ENCODE measurements around the gene TSPAN11.

TSPAN11 gene

DNA sequence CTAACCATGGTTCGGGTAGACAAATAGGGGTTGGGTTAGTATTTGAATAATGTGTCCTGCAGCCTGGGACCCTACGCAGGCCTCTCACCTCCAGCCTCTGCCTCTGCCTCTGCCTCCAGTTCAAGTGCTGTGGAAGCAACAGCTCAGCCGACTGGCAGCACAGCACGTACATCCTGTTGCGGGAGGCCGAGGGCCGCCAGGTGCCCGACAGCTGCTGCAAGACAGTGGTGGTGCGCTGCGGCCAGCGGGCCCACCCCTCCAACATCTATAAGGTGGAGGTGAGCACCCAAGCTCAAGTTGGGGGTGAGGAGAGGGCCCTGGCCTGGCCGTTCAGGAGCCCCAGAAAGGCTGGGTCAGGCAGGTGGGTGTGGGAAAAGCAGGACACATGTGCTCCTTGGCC is 55.9 kb downstream of the TSPAN11 start:
- no peak for DNase-seq

DNA sequence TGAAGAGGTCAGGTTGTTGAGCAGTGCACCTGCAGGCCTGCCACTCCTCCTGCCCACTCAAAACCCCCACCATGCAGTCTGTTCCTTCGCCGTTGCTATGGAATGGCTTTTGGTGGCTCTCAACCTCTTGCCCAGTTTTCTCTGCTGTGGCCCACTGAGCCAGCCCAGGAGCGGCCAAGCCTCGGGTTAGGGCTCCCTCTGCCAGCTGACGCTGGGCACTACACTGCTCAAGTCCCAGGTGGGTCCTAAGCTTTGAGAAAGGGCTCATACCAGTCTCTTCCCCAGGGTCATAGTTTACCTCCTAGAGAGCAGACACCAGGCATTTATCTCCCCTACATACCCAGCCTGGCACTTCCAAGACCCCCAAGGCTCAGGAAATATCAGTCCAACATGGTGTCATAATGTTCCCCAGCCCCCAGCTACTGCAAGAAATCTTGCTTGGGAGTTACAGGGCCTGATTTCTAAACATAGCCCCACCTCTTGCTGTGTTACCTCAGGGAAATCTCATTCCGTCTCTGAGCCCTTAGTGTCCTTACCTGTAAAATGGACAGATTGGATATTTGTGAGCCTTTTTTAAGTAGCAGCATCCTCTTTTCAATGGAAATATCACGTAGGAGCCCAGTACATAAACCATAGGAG is 59.4 kb downstream of the TSPAN11 start:
- DNase-seq = peak; percentile 21 to 46

DNA sequence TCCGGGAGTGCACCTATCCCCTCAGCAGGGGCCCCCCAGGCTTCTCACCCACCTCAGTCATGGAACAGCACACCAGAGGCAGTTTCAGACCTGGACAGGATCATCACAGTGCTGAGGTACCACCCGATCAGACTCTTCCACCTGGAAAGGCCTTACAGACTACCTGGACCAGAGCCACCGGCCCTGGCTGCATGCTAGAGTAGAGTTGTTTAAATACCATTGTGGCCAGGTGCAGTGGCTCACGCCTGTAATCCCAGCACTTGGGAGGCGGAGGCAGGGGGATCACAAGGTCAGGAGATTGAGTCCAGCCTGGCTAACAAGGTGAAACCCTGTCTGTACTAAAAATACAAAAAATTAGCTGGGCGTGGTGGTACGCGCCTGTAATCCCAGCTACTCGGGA is 61.5 kb downstream of the TSPAN11 start:
- DNase-seq = no peak

DNA sequence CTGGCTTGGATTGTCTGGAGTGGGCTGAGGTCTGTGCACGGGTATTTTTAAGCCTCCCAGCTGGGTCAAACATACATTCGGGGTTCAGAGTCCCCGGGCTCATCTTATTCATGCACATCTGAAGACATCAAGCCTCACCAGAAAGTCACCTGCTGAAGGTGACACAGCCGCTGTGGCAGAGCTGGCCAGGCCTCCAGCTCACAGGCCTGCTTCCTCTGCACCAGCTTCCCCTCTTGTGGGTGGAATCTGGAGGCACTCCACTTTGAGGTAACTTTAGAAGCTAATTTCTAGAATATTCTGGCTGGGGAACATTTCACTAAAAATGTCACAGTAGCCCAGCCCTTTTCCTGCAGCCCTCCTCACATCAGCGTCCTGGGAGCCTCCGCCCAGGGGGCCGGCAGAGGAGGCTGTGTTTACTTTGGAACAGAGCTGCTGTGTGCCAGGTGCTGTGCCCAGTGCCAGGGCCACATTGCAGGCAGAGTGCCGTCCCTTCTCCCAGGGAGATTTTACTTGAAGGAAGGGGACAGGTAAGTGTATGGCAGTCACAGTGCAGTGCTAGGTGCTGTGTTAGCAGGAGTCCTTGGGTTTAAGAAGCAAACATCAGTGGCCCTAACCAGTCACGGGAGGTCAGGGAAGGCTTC is 62.2 kb downstream of the TSPAN11 start:
- no peak for DNase-seq

DNA sequence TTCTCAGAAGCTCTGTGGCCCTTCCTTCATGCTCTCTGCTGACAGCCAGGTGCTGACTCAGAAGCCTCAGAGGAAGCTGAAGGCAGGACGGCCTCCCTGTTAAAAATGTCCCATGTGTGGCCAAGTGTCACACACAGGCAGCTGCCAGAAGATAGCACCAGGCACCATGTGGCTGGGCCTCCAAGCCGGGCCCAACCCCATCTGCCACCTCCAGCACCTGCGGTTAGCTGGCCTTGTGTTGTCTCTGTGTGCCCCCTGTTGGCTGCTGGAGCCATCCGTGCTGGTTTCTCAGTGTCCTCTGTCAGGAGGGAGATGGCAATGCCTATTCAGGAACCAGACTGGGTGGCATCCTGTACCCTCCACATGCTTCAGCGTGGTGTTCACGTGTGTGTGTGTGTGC is 63.2 kb downstream of the TSPAN11 start:
- peak in 1 of 2 experiments; percentile 11 for DNase-seq

DNA sequence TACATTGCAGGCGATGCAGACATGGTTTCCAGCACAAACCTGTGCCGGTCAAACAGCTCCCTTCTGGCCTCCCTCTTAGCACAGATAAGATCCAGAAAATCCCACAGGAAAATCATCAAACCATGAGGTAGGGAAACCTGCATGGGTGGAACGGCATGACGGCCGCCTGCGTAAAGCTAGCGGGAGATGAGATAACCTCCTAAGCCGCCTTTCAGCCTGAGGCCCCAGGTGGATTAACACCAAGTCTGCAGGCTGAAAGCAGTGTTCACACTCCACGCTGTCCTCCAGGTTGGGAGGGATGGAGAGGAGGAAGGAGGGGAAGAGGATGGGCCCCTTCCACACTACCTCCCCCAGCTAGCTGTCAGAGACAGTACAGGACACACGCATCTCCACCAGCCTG is 63.8 kb downstream of the TSPAN11 start:
- DNase-seq = no peak

DNA sequence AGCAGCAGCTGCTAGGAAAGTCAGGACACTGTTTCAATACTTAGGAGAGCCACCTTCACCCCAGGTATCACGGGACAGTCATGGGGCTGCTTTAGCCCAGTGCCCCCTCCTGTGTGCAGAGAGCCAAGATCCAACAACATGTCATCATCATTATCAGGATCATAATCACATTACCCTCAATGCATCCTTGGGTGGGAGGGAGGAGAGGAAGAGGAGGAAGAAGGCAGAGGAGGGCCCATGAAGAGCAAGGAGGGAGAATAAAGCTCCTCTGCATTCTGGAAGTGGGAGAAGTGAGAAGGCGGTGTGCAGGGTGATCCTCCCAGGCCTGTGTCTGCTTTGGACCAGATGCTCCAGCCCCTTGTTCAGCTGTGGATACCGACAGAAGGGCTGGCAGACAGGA is 64.2 kb downstream of the TSPAN11 start:
- no peak for DNase-seq

DNA sequence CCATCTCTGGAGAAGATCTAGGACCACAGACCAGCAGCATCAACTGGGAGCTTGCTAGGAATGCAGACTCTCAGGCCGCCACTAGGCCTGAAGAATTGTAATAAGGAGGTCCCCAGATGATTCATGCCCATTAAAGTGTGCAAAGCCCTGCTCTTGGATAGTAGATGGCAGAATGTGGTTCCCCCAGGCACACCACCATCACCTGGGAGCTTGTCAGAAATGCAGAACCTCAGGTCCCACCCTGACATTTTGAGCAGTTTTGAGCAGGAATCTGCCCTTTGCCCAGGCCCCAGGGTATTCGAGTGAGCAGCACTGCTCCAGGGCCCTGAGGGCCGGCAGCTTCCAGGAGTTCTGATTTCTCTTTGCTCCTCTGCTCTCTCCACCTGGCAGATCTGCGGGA is 64.9 kb downstream of the TSPAN11 start:
- no peak for DNase-seq

DNA sequence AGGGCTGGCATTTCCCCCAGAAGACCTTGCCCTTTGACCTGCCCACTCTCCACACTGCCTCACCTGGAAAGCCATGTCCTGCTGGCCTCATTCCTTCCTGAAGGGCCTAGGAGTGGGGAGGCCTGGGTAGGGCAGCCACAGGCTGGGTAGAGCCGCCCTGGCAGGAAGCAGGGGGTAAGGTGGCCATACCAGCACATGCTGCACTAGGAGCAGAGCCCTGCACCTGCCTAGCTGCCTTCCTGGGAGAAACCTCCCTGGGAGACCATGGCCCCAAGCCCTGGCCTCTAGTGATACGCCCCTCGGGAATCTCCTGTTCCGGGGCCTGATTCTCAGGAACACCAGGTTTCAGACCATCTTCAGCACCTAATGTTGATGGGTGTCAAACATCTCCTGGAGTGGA is 65.8 kb downstream of the TSPAN11 start:
- DNase-seq = no peak

DNA sequence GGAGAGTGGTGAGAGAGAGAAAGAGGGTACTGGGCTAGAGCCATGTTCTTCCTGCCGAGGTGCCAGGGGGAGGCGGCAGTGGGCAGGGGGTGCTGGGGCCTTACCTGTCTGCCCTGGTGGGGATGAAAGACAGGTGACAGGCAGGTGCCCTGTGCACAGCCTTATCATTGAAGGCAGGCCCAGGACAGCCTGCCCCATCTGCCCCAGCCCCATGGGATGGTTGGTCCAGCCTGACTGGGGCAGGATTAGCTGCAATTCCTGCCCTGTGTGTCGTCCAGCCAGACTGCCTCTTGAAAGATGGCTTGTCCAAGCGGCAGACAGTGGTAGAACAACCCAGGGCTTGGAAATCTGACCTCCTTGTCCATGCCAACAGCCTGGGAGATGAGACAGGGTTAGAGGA is 67.2 kb downstream of the TSPAN11 start:
- DNase-seq = no peak

DNA sequence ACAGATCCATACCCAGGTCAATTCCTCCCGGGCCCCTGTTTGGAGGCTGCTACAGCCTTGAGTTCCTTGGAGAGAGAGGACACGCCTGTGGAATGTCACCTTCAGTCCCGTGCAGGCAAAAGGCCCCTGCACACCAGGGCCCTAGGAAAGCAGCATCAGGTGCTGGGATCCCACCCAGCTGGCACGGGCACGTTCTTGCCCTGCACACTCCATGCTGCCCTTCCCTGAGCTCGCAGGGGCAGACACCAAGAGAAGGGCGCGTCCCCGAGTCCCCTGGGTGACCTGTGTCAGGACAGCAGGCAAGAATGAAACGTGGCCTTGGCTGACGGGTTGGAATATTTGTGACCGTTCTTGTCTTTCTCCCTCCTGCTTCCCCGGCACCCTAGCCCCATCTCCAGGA is 67.7 kb downstream of the TSPAN11 start:
- DNase-seq = no peak

DNA sequence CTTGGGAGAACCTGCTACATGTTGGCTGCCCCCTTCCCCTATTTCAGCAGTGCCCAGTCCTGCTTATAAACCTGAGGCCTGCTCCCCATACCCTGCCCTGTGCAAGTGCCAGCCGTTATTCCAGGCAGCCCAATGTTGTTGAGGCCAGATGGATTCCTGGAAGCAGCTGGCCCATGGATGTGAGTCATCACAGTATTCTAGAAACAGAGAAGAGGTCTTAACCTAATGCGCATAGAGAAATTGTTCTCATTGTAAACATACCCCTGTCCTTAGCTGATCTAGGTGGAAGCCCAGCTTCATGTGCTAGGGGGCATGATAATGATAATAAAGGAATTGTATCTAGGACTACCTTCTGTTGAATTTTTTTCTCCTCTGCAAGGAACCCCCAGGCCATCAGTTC is 69.7 kb downstream of the TSPAN11 start:
- no peak for DNase-seq

DNA sequence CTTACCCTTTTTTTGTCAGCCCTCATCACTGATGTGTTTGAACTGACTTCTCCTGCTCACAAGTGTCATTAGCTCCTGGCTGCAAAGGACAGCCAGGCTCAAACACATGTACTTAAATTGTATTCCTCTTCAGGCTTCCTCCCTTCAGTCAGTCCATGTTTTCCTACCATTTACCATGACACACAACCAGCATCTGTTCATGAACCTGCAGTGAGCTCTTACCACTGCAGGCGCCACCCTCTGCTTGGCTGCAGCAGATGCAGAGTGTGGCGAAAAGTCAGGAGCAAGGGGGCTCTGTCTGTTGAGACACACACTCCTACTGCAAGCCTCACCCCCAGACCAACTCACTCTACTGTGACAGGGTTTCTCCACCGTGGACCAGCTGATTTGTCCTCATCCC is 70.2 kb downstream of the TSPAN11 start:
- no peak for DNase-seq

DNA sequence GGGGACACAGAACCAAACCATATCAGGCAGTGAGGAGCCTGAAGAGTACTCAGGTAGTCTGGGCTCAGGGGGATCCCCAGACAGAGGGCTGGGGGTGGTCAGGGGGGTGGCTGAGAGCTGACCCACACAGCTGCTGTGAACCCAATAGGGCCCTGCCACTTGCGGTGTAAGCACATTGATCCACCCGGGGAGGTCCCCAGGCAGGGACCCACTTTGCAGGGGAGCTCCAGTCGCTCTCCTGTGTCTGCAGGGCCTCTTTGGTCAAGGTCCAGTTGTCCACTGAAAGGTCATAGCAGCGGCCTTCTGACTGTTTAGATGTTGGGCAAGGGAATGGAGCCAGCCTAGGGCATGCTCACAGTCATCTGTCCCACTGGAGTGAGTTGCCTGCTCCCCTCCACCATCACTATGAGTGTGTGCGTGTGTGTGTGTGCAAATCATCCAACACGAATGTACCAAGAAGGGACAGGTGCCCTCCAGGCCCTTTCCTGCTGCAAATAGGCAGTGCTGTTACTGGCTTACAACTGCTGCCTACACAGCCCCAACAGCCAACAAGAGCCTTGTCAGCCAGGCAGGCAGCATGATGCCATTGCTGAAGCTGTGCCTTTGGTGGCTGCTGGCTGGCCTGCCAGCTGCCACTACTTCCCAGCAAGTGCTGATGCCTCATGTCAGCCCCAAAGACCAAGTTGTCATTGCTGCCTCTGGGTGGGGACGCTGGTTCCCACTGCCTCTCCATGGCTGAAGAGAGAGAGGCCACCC is 71.3 kb downstream of the TSPAN11 start:
- DNase-seq = no peak

DNA sequence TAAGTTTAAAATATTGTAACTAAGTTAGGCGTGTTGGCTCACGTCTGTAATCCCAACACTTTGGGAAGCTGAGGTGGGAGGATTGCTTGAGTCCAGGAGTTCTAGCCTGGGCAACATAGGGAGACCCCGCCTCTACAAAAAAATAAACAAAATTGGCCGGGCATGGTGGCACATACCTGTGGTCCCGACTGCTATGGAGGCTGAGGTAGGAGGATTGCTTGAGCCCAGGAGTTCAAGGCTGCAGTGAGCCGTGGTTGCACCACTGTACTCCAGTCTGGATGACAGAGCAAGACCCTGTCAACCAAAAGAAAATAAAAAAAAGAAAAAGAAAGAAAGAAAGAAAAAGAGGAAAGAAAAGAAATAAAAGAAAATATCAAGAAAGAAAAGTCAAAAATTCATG is 72.5 kb downstream of the TSPAN11 start:
- DNase-seq = no peak

DNA sequence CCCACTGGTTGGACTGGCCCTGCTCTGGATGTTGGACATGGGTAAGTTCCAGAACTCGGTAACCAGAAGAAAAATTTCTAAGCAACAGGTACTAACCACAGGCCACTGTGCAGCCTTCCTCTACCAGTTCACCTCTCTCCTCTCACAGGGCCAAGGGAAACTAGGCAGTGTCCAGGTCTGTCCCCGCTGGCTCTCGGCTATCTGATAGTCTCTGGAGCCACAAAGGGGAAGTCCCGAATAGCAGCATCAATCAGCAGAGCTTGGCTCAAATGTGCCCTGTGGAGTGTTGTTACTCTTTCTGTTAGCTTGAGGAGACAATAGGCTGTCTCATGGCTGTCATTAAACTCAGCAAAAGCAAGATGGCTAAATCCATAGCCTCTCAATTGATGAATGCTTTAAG is 73.2 kb downstream of the TSPAN11 start:
- no peak for DNase-seq

DNA sequence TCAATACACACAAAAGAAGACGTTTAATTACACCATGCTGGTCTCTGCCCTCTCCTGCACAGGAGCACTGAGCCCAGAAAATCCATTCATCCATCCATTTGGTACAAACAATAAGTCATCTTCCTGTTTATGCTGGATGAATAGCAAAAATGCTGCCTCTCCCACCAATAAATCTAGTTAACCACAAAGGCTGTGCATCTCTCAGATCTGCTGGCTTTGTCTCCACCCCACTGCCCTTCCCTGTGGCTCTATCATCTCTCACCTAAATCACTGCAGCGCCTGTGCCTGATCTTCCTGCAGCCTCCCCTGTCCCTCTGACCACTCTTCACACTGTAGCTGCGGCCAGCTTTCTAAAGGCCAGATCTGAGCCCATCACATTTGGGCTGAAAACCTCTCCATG is 74.2 kb downstream of the TSPAN11 start:
- DNase-seq = no peak

DNA sequence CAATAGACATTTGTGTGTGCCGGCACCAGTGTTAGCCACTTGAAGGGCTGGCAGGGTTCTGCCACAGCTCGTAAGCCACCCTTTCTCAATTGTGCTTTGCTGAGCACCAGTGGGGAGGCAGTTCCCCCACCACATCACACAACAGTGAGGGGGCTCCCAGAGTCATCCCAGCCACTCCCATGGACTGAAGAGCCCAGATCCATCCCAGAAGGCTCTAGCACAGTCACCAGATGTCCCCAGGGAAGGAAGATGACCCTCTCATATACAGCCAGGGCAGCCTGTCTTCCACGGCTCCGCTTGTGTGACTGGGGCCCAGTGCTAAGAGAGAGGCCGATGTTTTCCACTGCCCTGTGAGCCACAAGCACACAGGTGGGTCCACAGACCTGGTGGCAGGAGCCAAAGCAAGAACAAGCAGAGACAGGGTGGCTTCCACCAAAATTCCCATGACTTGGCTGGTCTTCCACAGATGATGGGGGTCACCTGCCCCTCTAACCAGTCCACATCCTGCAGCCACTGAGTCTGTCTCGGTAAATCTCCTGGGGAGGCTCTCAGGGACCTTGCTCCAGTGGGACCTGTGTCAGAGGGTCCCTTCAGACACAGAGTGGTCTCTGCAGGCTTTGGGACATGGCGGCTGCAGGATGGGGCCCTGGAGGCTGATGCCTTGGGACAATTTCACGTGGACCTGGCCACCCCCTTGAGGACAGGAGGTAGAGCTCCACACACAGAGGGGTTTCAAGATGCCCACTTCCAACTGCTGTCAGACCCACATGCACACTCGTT is 75.2 kb downstream of the TSPAN11 start:
- DNase-seq = no peak

DNA sequence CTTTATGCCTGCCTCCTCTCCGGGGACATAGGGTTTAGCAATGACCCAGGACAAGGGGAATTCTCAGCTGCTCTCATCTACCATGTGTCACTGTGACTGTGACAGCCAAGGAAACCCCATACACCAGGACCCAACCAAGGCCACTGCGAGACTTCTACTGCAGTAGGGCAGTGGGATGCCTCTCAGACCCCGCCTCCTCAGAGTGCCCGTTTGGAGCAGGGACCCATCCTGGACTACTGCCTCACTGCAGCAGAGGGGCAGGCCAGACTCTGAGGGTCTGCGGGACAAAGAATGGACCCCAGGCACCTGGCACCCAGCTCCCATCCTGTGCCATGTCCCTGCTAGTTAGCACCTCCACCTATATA is 75.8 kb downstream of the TSPAN11 start:
- no peak for DNase-seq

DNA sequence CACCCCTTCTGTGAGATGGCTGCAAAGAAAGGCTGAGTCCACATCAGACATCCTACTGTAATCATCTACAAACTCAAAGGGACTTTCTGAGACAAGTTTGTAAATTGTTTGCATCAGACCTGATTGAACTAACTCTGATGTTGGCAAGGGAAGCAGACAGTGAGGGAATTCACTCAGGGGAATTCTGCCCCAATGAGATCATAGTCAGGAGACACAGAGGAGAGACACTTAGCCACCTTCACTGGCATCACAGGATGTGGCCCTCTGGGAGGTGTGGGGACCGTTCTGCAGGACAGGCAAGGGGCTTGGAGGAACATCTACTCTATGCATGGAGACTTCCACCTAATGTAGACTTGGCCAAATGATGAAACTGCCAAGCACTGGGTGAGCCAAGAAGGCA is 76.5 kb downstream of the TSPAN11 start:
- no peak for DNase-seq

DNA sequence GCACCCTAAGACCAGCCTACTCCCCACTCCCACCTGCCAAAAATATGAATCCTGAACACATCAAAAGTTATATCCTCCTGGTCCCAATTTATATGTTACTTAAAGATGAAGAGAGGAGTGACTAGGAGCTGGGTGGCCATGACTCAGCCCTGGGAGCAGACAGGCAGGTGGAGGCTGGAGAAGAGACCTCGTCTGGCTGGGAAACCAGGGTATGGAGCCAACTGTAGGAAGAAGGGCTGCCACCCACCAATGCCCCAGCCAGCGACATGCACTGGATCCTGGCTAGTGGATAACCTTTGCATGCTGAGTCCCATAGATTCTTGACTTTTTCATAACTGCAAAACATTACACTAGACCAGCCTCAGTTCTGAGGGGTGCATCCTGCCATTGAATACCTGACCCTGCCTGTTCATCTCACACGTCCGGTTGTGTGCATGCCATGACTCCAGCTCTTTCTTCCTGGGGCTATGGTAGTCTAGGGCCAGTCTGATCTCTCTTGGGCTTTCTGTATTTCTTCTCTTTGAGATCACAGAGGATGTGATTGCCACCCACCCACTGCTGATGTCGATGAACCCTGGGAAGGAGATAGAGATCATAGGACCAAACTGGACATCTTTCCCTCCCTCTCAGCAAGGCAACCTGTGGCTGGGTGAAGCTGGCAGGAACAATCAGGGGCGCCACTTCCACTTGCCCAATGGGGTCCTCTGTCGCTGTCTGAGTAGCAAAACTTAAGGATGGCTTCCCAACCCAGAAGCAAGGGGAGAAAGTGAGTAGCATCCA is 77.5 kb downstream of the TSPAN11 start:
- DNase-seq = no peak

DNA sequence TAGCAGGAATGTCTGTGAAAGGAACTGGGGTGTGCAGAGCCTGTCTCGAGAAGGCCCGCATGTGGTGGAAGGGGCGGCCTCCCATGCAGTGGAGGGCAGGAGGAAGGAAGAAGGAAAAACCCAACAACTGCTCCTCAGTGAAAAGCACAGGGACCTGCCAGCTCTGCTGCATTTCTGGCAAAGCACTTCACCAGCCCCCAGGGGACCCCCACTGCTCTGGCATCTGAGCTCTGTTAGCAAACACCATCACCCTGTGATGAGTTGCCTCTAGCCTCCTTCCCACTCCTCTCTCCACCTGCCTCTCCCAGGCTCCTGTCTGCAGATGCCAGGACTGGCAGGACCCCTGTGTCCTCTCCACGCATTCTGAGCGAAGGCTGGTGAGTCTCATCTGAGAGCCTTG is 78.1 kb downstream of the TSPAN11 start:
- DNase-seq = no peak
